HUES64 (cell line): Measurements from ENCODE around the gene PTRHD1.
"Not testable (repeated sequence)": the region's sequence is repeated elsewhere in the genome, so short reads cannot be mapped to it uniquely, and the experiment has no call there.

Experiments
- H3K27ac ChIP-seq: 2 replicates; pipeline ENCODE4 v1.7.0; 2013; ENCODE audit warnings: low read depth, low read length, inconsistent platforms
- H3K27me3 ChIP-seq: 2 replicates; pipeline ENCODE4 v1.6.1; 2013; ENCODE audit warnings: mild to moderate bottlenecking, low read length; ENCODE audit not compliant: insufficient read depth
- H3K36me3 ChIP-seq: 2 replicates; pipeline ENCODE4 v1.6.1; 2013; ENCODE audit warnings: mild to moderate bottlenecking, low read length; ENCODE audit not compliant: insufficient read depth
- H3K4me1 ChIP-seq: 2 replicates; pipeline ENCODE4 v1.6.1; 2013; ENCODE audit warnings: mild to moderate bottlenecking, low read length, moderate library complexity; ENCODE audit not compliant: insufficient read depth
- H3K4me3 ChIP-seq: 2 replicates; pipeline ENCODE4 v1.5.1; 2013; ENCODE audit warnings: mild to moderate bottlenecking, low read length, moderate library complexity
- H3K9ac ChIP-seq: 2 replicates; pipeline ENCODE4 v1.6.1; 2013; ENCODE audit warnings: mild to moderate bottlenecking, low read depth, low read length
- H3K9me3 ChIP-seq: 2 replicates; pipeline ENCODE4 v1.6.1; 2013; ENCODE audit warnings: low read depth, low read length; ENCODE audit not compliant: insufficient read depth
- WGBS: fragments of 150-250, 120-280 bp; methylation state at CpG from one replicate; pipeline ENCODE4 v1.1.7; 2013; ENCODE audit warnings: missing lambda C conversion rate; 5-methylcytosine and 5-hydroxymethylcytosine counted together

Gene PTRHD1

DNA sequence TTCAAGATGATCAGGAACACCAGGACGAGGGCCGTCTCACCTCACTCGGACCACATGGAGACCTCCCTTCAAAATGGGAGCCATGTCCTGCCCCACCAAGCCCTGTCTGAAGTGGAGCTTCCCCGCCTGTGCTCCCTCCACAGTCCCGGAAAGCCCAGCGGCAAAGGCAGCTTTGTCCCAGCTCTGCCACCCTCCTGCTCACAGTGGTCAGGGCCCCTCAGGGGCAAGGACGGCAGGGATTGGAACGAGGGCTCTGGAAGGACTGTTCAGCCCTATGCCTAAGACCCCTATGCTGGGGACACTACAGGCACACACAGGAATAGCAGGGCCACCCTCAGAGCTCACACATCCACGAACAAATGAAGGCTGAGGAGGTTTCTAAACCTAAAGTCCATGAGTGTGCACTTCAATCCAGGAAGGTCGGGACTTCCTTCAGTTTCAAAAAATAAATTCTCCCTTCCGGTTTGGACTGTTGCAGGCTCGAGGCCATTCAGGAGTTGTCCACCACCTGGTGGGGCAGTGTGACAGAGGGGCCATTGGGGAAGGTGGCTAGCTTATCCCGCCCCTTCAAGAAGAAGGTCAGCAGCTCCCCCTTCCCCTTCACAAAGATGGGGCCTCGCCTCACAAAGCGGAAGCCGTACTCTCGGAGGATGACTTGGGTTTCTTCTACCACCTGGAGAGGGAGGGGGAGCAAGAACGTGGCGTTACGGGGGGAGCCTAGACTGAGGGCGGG lies 26.4 kb upstream of the PTRHD1 start:
- Histone ChIP-seq H3K4me3 (no peak overlapping the region), H3K27me3 (no peaks in the 10 kb centered on the region), H3K36me3 (peaks cover 88% of the 10 kb centered on the region), H3K9ac (no peak overlapping the region), H3K9me3 (no peaks in the 10 kb centered on the region), H3K4me1 (peaks cover 18% of the 10 kb centered on the region), H3K27ac (no peak overlapping the region)
- WGBS = 91% methylated on average over 21 of the region's 21 CpGs

DNA sequence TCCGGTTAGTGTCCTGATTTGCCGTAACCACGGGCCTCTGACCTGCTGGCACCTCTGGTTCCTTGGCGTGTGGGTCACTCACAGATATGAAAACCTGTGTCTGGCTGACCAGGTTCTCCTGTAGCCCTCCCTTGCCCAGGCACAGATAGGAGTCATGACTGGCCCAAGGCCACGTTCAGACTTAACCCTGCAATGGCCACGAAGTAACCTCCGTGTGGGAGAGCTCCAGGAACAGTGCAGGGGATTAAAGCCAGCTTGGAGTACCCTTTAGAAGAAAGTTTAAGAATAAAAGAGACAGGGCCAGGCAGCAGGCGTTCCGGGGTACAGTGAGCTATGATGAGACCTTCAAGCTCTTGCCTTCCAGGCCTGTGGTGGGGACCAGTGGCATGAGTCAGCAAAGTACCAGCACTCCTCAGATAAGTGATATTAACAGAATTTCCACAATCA lies 25.6 kb upstream of the PTRHD1 start:
- H3K36me3 ChIP-seq = peaks cover 90% of the 10 kb centered on the region
- no peak overlapping the region for H3K27ac ChIP-seq
- H3K4me3 ChIP-seq = no peak overlapping the region
- H3K4me1 ChIP-seq = peaks cover 18% of the 10 kb centered on the region
- H3K9me3 ChIP-seq = no peaks in the 10 kb centered on the region
- WGBS = 82% methylated on average over 9 of the region's 9 CpGs
- H3K9ac ChIP-seq = no peak overlapping the region
- no peaks in the 10 kb centered on the region for H3K27me3 ChIP-seq

DNA sequence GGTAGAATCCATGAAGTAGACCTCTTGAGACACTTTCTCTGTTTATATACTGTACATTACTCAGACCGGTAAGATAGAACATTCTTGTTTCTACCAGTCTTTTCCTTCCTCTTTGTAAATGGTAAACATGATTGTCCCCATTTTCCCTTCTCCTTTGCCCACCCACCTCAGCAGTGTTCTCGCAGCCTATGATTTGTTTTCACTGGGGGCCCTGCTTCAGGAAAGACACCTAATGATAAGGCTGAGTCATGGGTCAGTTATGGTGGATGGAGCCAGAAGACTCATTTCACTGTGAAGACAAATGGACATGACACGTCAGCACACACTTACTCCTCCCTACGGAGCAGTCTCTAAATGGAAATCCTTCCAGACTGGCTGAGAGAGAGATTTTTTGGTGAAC lies 23.7 kb upstream of the PTRHD1 start:
- Histone ChIP-seq H3K4me1 (peaks cover 12% of the 10 kb centered on the region), H3K9me3 (no peaks in the 10 kb centered on the region), H3K4me3 (no peak overlapping the region), H3K27me3 (no peaks in the 10 kb centered on the region), H3K9ac (no peak overlapping the region), H3K36me3 (peaks cover 85% of the 10 kb centered on the region), H3K27ac (no peak overlapping the region)
- 95% methylated on average over 4 of the region's 4 CpGs for WGBS

DNA sequence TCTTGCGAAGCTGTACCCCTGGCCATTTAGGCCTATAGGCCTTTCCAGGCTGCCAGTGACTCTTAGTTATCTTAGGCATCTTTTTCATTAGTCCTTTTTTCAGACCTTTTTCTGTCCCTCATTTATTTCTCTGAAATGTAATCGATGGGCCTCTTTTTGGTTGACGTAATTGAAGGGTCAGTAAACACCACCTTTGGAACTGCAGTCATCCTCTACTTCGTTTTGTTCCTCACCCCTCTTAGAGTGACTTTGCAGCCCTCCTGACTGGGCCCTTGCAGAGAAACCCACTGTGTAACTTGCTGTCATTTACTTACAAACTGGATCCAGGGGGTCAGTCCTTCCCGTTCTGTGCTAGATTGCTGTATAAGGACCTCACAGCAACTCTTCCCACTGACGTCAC lies 23.2 kb upstream of the PTRHD1 start:
- 98% methylated on average over 6 of the region's 6 CpGs for WGBS
- no peak overlapping the region for H3K27ac ChIP-seq
- peaks cover 87% of the 10 kb centered on the region for H3K36me3 ChIP-seq

DNA sequence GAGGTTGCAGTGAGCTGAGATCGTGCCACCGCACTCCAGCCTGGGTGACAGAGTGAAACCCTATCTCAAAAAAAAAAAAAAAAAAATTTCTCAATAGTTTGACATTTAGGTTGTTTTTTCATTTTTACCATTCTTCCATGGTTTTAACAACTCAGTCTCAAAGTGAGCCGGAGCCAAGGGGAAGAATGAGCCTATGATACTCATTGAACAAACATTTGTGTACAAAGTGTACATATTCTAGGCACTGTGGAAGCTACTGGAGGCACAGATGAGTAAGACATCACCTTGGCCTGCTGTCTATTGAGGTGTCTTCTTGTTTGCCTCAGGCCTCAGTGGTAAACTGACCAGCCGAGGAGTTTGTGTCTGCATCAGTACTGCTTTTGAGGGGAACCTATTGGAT lies 22.0 kb upstream of the PTRHD1 start:
- peaks cover 76% of the 10 kb centered on the region for H3K36me3 ChIP-seq
- H3K9ac ChIP-seq = no peak overlapping the region
- H3K27me3 ChIP-seq = no peaks in the 10 kb centered on the region
- no peak overlapping the region for H3K27ac ChIP-seq
- H3K4me1 ChIP-seq = no peaks in the 10 kb centered on the region
- H3K9me3 ChIP-seq = no peaks in the 10 kb centered on the region
- WGBS = 99% methylated on average over 3 of the region's 4 CpGs
- H3K4me3 ChIP-seq = no peak overlapping the region

More for the DNA sequence above, 23.2 kb upstream of the PTRHD1 start:
- no peak overlapping the region for H3K9ac ChIP-seq
- no peaks in the 10 kb centered on the region for H3K27me3 ChIP-seq
- no peak overlapping the region for H3K4me3 ChIP-seq
- no peaks in the 10 kb centered on the region for H3K9me3 ChIP-seq
- peaks cover 8% of the 10 kb centered on the region for H3K4me1 ChIP-seq

DNA sequence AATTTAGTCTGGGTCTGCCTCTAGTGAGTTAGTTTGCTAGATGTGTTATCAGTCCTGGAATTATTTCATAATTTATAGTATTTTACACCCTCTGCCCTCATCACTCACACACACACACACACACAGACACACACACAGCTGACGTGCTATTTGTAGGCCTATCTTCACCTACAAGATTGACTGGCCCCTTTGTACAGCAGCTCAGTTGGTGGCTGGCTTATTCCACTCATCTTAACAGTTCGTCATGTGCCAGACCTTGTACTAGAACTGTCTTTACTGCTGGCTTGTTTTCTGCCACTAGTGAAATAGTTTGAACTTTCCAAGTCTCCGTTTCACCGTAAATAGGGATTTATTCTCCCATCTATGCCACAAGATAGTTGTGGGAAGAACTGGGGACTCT lies 21.3 kb upstream of the PTRHD1 start:
- H3K27me3 ChIP-seq = no peaks in the 10 kb centered on the region
- no peak overlapping the region for H3K27ac ChIP-seq
- peaks cover 73% of the 10 kb centered on the region for H3K36me3 ChIP-seq
- H3K4me1 ChIP-seq = no peaks in the 10 kb centered on the region
- H3K9me3 ChIP-seq = no peaks in the 10 kb centered on the region
- H3K4me3 ChIP-seq = no peak overlapping the region
- no peak overlapping the region for H3K9ac ChIP-seq
- WGBS = 89% methylated on average over 2 of the region's 4 CpGs

DNA sequence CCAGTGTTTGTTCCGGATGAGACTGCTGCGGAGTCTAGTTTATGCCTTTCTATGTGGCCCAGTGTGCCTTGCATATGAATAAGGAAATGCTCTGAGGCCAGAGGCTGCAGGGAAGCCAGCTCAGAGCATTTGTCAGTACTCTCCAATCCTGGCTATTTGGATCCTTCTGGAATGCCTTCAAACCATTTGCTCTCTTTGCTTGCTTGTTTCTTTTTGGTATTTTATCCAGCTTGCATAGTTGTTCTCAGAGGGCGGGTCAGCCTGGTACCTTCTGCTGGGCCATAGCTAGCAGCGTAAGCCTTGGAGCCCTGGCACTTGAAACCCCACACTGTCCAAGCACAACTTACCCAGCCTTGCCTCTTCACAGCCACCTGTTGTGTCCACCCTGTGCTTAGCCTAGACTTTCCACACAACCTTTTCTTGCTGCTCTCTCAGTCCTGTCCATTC lies 20.5 kb upstream of the PTRHD1 start:
- Histone ChIP-seq H3K27ac (no peak overlapping the region), H3K9me3 (no peaks in the 10 kb centered on the region; the same call in 1 of the 2 replicates), H3K27me3 (no peaks in the 10 kb centered on the region), H3K4me1 (no peaks in the 10 kb centered on the region), H3K9ac (no peak overlapping the region), H3K36me3 (peaks cover 71% of the 10 kb centered on the region), H3K4me3 (no peak overlapping the region)
- WGBS = 95% methylated on average over 4 of the region's 4 CpGs

DNA sequence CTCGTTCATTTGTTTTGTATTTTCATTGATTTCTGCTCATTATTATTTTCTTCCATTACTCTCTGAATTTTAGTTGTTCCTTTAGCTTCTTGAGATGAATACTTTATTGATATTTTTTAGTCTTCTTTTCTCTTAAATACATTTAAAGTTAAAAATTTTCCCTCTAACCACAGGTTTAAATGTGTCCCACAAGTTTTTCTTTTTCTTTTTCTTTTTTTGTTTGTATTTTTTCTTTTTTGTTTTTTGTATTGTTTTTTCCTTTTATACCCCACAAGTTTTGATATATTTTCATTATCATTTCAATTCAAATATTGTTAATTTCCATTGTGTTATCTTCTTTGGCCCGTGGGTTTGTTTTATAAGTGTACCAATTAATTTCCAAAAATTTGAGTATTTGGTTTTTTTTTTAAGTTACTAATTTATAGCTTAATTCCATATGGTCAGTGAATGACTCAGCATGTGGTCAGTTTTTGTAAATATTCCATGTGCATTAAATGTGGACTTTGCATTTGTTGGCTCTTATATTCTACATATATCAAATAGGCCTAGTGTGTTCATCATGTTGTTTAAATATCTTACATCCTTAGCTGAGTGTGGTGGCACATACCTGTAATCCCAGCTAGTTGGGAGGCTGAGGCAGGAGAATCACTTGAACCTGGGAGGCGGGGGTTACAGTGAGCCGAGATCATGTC lies 16.3 kb upstream of the PTRHD1 start:
- H3K27ac ChIP-seq = no peak overlapping the region
- peaks cover 58% of the 10 kb centered on the region for H3K36me3 ChIP-seq
- WGBS = 95% methylated on average over 3 of the region's 4 CpGs
- H3K27me3 ChIP-seq = no peaks in the 10 kb centered on the region
- H3K9ac ChIP-seq = no peak overlapping the region
- H3K9me3 ChIP-seq = peaks cover 11% of the 10 kb centered on the region
- no peaks in the 10 kb centered on the region for H3K4me1 ChIP-seq
- H3K4me3 ChIP-seq = no peak overlapping the region

DNA sequence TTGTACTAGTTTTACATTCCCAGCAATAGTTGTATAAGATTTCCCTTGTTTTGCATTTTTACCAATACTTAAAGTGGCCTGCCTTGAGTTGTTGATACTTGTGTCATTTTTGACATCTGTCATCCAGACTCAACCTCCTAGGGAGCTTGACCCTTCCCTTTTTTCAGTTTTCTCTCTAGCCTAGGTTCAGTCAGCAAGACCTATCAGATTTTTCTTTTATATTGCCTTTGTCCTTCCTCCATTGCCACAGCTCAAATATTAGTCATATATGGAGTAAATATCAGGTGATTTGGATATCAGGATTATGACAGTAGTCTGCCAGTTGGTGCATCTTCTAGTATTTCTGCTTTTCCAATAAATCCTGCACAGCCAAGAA lies 13.5 kb upstream of the PTRHD1 start:
- Histone ChIP-seq H3K4me1 (no peaks in the 10 kb centered on the region), H3K36me3 (peaks cover 43% of the 10 kb centered on the region), H3K4me3 (no peak overlapping the region), H3K9ac (no peak overlapping the region), H3K27ac (no peak overlapping the region), H3K9me3 (peaks cover 11% of the 10 kb centered on the region), H3K27me3 (no peaks in the 10 kb centered on the region)

DNA sequence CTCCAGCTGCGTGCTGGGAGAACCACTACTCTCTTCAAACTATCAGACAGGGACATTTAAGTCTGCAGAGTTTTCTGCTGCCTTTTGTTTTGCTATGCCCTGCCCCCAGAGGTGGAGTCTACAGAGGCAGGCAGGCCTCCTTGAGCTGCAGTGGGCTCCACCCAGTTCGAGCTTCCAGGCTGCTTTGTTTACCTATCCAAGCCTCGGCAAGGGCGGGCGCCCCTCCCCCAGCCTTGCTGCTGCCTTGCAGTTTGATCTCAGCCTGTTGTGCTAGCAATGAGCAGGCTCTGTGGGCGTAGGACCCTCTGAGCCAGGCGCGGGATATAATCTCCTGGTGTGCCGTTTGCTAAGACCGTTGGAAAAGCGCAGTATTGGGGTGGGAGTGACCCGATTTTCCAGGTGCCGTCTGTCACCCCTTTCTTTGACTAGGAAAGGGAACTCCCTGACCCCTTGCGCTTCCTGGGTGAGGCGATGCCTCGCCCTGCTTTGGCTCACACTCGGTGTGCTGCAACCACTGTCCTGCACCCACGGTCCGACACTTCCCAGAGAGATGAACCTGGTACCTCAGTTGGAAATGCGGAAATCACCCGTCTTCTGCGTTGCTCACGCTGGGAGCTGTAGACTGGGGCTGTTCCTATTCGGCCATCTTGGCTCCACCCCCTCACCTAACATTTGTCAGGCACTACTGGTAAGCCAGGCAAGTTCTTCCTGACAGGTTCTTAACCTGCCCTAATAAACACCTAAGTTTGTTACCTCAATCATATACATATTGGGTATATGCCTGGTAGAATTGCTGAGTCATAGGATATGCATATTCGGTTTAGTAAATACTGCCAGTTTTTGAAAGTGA lies 12.8 kb upstream of the PTRHD1 start:
- WGBS = 95% methylated on average over 25 of the region's 25 CpGs
- H3K27me3 ChIP-seq, H3K9ac ChIP-seq, H3K4me1 ChIP-seq, H3K4me3 ChIP-seq, H3K27ac ChIP-seq: not testable (repeated sequence)
- H3K9me3 ChIP-seq = peaks cover 11% of the 10 kb centered on the region
- H3K36me3 ChIP-seq = peaks cover 43% of the 10 kb centered on the region

DNA sequence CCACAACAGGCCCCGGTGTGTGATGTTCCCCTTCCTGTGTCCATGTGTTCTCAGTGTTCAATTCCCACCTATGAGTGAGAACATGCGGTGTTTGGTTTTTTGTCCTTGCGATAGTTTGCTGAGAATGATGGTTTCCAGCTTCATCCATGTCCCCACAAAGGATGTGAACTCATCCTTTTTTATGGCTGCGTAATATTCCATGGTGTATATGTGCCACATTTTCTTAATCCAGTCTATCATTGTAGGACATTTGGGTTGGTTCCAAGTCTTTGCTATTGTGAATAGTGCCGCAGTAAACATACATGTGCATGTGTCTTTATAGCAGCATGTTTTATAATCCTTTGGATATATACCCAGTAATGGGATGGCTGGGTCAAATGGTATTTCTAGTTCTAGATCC lies 7.3 kb upstream of the PTRHD1 start:
- H3K9ac ChIP-seq, H3K27ac ChIP-seq, H3K4me1 ChIP-seq, H3K27me3 ChIP-seq, H3K4me3 ChIP-seq, H3K9me3 ChIP-seq: not testable (repeated sequence)
- peaks cover 46% of the 10 kb centered on the region for H3K36me3 ChIP-seq
- WGBS = 100% methylated on average over 3 of the region's 5 CpGs
